GM10847 (cell line): ENCODE results near the gene NOXRED1.

ENCODE experiments used
- POLR2A ChIP-seq: IDR thresholded peaks from 2 replicates; pipeline ENCODE4 v1.6.1; 2011; ENCODE audit not compliant: insufficient read length; ENCODE audit errors: extremely low read depth

Gene NOXRED1

DNA sequence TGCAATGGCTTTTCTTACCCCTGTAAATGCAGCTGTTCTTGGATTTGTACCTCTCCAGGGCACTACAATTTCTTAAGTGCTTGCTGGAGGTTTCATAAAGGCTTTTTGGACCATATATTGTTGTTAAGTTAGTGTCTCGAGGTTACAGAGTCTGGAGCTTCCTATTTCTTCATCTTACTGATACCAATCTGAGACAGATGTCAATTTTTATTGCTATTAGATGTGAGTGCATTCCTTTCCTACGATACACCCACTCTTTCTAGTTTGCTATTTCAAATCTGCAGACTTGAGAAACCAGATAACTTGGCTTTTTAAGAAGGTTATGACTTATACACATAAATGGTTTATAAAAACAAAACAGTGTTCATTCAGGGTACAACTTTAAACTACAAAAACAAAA, 2.1 kb downstream of the NOXRED1 start:
- TF ChIP-seq POLR2A: no peak

DNA sequence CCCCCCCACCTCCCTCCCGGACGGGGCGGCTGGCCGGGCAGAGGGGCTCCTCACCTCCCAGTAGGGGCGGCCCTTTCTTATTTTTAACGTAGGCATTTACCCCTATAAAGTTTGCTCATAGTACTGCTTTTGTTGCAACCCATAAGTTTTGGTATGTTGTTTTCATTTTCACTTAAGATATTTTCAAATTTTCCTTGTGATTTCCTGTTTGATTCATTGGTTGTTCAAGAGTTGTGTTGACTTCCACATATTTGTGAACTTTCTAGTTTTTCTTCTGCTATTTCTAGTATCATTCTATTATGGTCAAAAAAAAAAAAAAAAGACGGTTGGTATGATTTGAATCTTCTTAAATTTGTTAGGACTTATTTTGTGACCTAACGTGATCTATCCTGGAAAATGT, 6.5 kb downstream of the NOXRED1 start:
- no peak for TF ChIP-seq POLR2A

DNA sequence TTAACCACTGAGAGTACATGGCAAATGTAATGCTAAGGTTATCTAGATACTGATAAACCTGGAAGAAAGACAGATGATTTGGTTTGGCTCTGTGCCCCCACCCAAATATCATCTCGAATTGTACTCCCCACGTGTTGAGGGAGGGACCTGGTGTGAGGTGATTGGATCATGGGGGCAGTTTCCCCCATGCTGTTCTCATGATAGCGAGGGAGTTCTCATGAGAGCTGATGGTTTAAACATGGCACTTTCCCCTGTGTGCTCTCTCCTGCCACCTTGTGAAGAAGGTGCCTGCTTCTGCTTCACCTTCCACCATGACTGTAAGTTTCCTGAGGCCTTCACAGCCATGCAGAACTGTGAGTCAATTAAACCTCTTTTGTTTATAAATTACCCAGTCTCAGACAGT, 14.2 kb downstream of the NOXRED1 start:
- TF ChIP-seq POLR2A: no peak

DNA sequence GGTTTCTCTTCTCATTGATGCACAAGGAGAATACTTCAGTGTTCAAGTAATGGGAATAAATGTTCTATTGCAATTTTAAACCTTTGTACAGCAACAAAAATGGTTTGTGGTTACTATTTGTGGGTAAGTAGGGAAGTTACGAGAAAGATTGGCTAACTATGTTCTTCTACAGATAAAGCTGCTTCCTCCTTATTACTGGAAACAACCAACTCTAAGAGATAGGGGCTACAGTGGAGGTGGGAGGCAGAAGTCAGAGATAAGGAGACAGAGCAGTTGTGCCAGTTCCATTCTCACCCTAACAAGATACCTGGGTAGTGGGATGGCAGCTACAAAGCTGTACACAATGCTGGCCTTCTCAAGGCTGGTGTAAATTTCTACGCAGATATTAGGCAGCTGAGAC, 16.2 kb downstream of the NOXRED1 start:
- no peak for TF ChIP-seq POLR2A

DNA sequence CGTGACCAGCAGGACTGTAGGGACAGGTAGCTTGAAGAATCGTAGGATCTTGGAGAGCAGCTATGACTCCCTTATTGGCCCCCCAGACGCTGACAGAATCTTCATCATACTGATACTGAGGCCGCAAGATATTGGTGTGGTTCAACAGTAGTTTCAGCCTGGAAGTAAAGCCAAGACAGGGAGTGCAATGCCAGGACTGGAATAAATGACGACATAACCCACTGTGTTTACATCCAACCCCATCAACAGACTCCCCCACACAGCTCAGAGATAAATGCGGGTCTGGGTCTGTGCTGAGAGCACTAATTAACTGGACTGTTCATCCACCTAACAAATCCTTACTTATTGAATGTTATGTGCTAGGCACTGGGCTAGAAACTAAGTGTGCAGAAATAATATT, 16.6 kb downstream of the NOXRED1 start:
- TF ChIP-seq POLR2A: no peak

DNA sequence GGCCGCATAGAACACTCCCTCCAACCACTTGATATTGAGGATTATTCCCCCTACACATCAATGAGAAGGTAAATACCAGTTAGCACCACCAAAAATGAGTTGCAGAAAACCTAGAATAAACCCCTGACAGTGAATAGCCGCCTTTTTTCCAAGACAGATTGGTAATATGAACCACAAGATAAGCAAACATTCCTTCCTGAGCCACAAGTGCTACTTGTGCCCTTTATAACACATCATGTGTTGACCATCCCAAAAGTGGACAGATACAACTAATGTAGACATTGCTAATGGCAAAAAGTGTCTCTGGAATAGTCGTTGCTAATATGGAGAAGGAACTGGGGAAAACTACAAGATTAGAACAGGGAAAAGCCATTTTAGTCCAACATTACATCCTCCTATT, 17.2 kb downstream of the NOXRED1 start:
- TF ChIP-seq POLR2A: no peak

DNA sequence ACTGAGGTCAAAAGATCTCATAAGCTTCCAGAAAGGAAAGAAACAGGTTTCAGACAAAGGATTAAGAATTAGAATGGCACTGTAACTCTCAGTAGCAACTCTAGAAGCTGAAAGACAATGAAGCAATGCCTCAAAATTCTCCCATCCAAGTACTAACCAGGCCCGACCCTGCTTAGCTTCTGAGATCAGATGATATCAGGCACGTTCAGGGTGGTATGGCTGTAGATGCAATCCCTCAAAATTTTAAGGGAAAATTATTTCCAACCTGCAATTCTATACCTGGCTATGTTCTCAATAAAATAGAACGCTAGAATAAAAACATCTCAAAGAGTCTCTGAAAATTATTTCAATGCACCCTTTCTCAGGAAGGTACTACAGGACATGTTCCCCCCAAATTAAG, 19.6 kb downstream of the NOXRED1 start:
- TF ChIP-seq POLR2A: no peak

DNA sequence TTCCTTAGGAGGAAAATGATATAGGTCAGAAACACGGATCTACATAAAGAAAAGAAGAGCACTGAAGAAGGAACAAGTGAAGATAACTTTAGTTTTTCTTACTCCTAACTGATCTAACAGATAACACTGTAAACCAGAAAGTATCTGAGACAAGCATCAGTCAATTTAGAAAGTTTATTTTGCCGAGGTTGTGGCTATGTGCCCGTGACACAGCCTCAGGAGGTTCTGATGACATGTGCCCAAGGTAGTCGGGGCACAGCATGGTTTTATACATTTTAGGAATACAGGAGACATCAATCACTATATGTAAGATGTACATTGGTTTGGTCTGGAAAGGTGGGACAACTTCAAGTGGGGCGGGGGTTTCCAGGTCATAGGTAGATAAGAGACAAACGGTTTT, 23.1 kb downstream of the NOXRED1 start:
- TF ChIP-seq POLR2A: no peak

DNA sequence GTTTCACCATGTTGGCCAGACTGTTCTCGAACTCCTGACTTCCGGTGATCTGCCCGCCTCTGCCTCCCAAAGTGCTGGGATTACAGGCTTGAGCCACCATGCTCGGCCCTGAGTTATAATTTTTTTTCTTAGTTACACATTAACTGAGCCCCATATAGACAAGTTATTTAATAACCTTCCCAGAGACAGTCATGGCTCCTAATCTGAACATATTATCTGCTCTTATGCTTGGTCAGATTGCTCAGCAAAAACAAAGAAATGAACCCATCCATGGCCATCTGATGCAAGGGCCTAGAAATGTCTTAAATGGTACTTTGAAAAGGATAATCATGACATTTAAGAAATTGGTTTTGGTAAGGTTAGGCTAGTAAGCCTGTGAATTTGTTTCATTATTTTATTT, 33.1 kb downstream of the NOXRED1 start:
- TF ChIP-seq POLR2A: no peak

DNA sequence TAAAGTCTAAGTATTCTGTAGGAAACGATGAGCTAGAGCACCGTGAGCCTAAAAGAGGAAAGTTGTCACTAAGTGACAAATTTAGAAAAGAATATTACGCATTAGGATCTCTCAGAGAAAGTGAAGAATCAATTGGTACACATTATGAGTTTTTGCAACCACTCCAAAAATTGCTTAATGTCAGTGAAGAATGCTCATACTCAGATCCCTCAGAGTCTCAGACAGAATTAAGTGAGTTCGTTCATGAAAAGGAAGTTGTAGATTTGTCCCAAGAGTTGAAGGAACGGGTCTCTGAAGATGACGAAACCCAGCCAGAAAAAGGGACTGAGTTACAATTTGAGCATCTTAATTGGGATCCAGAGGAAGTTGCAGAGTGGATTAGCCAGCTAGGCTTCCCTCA, 44.6 kb downstream of the NOXRED1 start:
- TF ChIP-seq POLR2A: no peak

DNA sequence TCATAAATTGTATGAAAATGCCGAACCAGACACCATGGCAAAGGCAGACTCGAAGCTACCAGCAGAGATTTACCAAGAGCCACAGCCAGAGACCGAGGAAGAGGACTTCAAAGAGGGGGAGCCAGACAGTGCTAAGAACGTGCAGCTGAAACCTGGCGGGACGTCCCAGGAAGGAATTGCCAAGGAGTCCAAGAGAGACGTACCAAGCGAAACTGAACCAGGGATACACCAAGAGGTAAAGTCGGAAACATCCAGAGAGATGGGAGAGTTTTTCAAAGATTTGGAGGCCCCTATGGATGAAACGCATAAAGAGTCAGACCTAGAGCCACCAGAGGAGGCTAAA, 45.9 kb downstream of the NOXRED1 start:
- TF ChIP-seq POLR2A: no peak

DNA sequence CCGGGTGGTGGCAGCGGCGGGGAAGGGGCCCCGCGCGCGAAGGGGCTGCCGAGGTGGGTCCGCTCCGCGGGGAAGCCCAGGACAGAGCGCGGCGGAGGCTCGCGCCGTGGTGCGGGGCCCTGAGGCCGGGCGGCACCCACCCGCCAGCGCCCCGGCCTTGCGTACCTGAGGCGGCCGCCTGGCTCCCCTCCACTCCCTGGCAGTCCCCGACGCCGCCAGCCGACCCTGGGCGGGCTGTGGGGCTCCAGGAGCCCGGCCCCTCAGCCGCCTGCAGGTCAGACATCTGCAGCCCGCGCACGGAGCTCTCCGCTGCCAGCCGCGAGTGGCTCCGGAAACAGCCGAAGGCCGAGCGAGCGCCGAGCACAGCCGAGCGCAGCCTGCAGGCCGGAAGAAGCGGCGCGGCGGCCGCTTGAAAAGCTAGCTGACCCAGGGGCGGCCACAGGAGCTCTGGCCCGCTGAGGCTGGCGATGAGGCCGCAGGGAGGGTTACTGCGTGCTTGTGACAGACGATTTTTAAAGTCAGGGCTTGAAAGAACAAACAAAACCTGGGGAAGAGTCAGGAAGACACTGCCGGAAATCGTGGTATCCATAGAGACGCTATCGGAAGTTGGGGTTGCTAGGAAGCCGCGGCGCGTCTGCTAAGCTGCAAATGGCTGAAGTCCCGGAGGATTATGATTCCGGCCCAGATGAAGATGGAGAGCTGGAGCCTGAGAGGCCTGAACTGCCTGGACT, 46.4 kb downstream of the NOXRED1 start, which contains the start of the genes SAMD15 and TMED8:
SAMD15 (plus strand) TSS at position 609 of the 731 bp plus-strand sequence; CDS start at position 649, 40 bp downstream.
TMED8 (minus strand) TSS at position 324 of the 731 bp plus-strand sequence; CDS start at position 283, 41 bp downstream.
- peak; percentile 43 for TF ChIP-seq POLR2A

DNA sequence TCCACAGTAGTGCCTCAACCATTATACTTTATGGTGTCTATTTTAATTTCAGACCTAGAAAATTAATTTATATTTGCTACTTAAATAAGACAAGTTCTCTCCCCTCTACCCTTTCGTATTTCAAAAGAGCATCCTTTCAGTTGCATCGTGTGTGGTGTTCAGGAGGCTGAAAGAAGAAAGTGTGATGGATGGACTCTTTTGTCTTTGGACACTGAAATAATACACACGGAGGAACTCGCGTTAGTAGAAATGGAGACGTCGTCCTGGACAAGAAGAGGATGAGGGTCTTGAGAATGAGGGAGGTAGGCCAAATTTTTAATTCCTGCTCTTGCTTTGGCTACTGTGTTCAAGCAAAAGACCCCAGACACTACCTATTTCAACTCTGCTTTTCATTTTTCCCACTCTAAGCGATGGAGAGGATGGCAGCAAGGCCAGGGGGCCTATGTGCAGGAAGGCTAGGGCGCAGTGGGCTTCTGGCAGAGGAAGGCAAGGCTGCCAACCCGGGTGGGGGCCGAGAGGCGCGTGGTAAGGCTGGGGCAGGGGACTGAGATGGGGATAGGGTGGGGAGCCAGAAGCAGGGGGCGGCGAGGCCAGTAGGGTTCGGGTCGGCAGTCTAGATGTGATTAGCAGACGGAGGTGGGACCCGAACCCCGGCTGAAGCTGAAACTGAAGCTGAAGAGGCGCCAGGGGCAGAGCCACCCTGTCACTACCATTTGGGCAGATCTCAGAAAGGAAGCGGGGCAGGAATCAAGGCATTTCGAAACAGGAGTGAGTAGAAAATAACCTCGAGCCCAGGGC, 47.2 kb downstream of the NOXRED1 start:
- no peak for TF ChIP-seq POLR2A

DNA sequence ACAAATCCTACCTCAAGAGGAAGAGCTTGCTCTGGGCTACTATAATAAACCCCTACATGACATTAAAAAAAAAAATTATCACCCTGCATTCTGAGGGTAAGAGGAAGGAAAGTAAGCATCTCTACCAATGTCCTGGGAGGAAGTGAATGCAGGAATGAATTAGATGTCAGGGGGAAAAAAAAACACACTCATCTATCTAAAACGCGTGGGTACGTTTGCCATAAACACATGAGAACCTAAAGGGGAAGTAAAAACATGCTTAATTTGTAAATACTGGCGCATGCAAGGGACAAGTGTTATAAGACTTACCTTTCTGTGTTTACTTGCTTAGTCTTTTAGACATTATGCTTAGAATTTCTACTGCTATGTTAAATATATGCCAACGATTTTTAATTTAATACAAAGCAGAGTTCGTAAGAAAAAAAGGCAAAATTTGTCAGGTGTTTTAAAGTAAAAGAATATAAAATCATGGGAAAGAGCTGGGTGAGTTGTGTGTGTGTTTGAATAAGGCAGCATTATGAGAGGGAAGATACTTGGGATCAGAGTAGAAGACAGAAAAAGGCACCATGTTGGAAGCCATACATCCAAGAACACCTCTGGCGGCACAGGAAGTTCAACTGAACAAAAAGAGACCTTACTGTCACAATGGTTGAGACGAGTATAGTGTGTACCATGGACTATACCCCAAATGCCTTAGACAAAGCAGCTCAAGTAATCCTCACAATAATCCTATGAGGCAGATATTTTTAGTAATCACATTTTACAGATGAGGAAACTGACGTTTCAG, 48.0 kb downstream of the NOXRED1 start:
- TF ChIP-seq POLR2A: no peak

DNA sequence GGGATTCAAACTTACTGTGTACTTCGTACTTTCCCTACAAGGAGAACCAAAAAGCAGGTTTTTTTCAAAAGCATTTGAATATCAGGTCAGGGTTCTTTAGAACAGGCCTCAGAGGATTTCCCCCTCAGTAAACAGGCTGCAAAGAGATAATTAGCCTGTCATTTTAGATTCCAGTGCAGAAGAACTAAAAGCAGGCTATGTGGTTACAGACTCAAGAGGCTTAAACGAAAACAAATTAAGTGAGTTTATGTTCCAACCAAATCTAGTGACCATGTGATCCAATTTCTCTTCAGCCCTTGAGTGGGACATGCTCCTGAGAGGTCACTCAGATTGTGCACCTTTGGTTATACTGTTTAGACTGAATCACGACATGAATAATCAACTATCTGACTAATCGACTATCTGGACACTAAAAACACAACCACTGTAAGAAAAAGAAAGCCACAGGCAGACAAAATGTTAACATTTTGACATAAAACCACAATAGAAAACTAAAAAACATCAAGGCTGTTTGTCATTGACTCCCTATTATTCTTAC, 51.0 kb downstream of the NOXRED1 start:
- TF ChIP-seq POLR2A: no peak
